H1 (cell line): ENCODE data around the gene EIPR1. TPM values are rescaled to one million over a fixed set of nuclear protein-coding genes. Genes with fewer than 3 reads are reported as not detected.

ENCODE experiments used
- BCL11A ChIP-seq, 2 experiments: IDR thresholded peaks; one replicate each; pipeline ENCODE4 v1.6.1; 2011; ENCODE audit warnings: low read depth in 2 of 2, low read length in 2 of 2, mild to moderate bottlenecking in 2 of 2
- CHD1 ChIP-seq: IDR thresholded peaks from 2 replicates; pipeline ENCODE4 v1.6.1; 2012; ENCODE audit warnings: low read depth, low read length, improper control_type of control experiment
- CHD2 ChIP-seq: IDR thresholded peaks from 2 replicates; pipeline ENCODE4 v1.6.1; 2012; ENCODE audit warnings: low read length, improper control_type of control experiment
- GABPA ChIP-seq: IDR thresholded peaks from 2 replicates; pipeline ENCODE4 v1.6.1; 2011; ENCODE audit warnings: mild to moderate bottlenecking, low read length, moderate library complexity, borderline replicate concordance; ENCODE audit not compliant: insufficient read depth
- KDM4A ChIP-seq: IDR thresholded peaks from one replicate; pipeline ENCODE4 v1.7.1; 2012; ENCODE audit warnings: low read depth, mild to moderate bottlenecking, moderate library complexity, low read length, inconsistent platforms; ENCODE audit not compliant: severe bottlenecking
- PHF8 ChIP-seq: fragments of 200-600 bp; sonication (generic); conservative IDR thresholded peaks from 2 replicates; pipeline ENCODE4 v1.7.1; 2012; ENCODE audit warnings: low read depth, mild to moderate bottlenecking, inconsistent platforms, low read length, moderate library complexity
- SAP30 ChIP-seq: fragments of 300-600 bp; sonication (generic); IDR thresholded peaks from 2 replicates; pipeline ENCODE4 v1.7.1; 2012; ENCODE audit warnings: low read length, moderate library complexity, mild to moderate bottlenecking, inconsistent platforms; ENCODE audit not compliant: insufficient read depth, insufficient replicate concordance
- SP1 ChIP-seq: IDR thresholded peaks from 2 replicates; pipeline ENCODE4 v1.6.1; 2011; ENCODE audit warnings: low read depth, low read length
- SP4 ChIP-seq: IDR thresholded peaks from 2 replicates; pipeline ENCODE4 v1.6.1; 2012; ENCODE audit warnings: low read length, inconsistent platforms
- polyA plus RNA-seq, 7 experiments: library from polyadenylated mRNA; depleted of rRNA in 3 of 7; stranded (reverse) in 5 of 7; unstranded in 2 of 7; fragments of >200 nt in 5 of 7; fragments of 200-250 nt in 2 of 7; gene quantifications; 1 replicate in 5 of 7; 2 replicates in 1 of 7; 4 replicates in 1 of 7; pipeline versions ENCODE4 v1.2.1 to v1.2.3, GENCODE V29; 2011 to 2013; ENCODE audit warnings: missing spikeins in 2 of 7, mixed read lengths in 2 of 7
- total RNA-seq: library from RNA; stranded (reverse); fragmentation: NEBNext Ultra II Directional; extraction: Animal tissue kit (Norgen Biotek cat#: 25700); gene quantifications from 2 replicates; pipeline ENCODE4 v1.2.1, GENCODE V29; 2021
- TF ChIP-seq, protein P1 (sequence below): IDR thresholded peaks from 2 replicates; pipeline ENCODE4 v1.6.1; 2012; ENCODE audit warnings: low read length, inconsistent platforms

The EIPR1 gene
- total and polyA plus RNA-seq, 2 of the 8 experiments (the other 6 are each of a cell fraction or from before 2014, with no cell fraction given) = 26.3 to 56.4 TPM

GRCh38 chr2:3177891-3178577, 199.6 kb downstream of the EIPR1 start (continued):
- TF ChIP-seq SAP30 (no peak), SP4 (no peak), CHD1 (no peak), SP1 (no peak), CHD2 (no peak), PHF8 (no peak), KDM4A (no peak), BCL11A (IDR thresholded peaks at IDR 0.05; ENCODE audit: low read depth in 2 of 2, low read length in 2 of 2) (no peak), GABPA (no peak)
- TF ChIP-seq, protein P1, sequence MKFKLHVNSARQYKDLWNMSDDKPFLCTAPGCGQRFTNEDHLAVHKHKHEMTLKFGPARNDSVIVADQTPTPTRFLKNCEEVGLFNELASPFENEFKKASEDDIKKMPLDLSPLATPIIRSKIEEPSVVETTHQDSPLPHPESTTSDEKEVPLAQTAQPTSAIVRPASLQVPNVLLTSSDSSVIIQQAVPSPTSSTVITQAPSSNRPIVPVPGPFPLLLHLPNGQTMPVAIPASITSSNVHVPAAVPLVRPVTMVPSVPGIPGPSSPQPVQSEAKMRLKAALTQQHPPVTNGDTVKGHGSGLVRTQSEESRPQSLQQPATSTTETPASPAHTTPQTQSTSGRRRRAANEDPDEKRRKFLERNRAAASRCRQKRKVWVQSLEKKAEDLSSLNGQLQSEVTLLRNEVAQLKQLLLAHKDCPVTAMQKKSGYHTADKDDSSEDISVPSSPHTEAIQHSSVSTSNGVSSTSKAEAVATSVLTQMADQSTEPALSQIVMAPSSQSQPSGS = no peak
